HG03521 (cell line): ENCODE results near the gene LRRC23.

ENCODE experiments used
- ATAC-seq: cut with Tn5 transposase; IDR thresholded peaks from one replicate; pipeline ENCODE4 v1.9.1; 2021; ENCODE audit warnings: mild to moderate bottlenecking, moderate library complexity; ENCODE audit not compliant: unreplicated experiment

Gene LRRC23

DNA sequence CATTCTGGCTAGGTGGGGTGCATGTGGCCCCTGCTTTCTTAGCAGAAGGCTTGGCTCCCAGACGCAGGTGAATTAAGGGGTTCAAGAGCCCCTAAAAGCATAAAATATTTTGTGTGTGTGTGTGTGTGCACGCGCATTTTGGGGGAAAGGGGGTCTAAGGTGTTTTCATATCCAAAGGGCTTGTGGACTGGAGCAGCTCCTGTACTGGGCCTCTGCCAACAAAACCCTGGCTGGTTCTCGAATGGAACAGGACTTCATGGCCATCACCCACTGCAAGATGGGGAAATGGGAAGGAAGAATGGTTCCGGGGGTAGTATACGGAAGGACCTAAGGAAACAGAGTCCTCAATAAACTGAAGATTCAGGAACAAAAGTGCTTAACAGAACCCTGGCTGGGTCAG is 19.2 kb downstream of the LRRC23 start:
- no peak for ATAC-seq

- no peak for ATAC-seq
These were observed 20.6 kb downstream of the LRRC23 start for GRCh38 chr12:6925239-6925539.

GRCh38 chr12:6925540-6926279 is 21.1 kb downstream of the LRRC23 start:
- no peak for ATAC-seq

DNA sequence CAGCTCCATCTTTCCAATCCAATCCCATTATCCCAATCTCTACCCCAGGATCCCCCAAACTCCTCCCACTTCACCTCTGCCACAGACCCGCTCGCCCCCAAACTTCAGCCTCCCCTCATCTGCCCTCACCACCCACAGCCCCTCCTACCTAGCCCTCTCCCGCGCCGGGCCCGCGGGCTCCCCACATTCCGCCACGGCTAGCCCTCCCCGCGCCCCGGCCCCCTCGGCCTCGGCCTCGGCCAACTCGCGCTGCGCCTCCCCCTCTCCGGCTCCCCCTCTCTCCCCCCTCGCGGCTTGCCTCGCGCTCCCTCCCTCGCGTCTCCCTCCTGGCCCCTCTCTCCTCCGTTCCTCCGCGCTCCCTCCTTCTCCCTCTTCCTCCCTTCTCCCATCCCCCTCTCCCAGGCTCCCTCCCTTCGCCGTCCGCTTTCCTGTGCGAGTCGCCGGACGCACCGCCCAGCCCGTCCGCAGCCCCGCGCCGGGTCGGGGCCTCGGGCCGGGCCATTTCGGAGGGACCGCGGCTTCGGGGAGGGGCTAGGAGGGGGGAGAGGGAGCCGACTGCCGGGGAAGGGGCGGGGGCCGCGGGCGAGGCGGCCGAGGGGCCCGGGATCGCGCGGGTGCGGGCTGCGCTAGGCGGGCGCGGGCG is 22.9 kb downstream of the LRRC23 start, which contains the start of gene ATN1:
Gene ATN1 (plus strand): TSS at position 581 of the 643 bp plus-strand sequence. CDS start 6,043 bp downstream, outside the sequence.
- no peak for ATAC-seq

- no peak for ATAC-seq
These were observed 23.5 kb downstream of the LRRC23 start for GRCh38 chr12:6928022-6928702.

DNA sequence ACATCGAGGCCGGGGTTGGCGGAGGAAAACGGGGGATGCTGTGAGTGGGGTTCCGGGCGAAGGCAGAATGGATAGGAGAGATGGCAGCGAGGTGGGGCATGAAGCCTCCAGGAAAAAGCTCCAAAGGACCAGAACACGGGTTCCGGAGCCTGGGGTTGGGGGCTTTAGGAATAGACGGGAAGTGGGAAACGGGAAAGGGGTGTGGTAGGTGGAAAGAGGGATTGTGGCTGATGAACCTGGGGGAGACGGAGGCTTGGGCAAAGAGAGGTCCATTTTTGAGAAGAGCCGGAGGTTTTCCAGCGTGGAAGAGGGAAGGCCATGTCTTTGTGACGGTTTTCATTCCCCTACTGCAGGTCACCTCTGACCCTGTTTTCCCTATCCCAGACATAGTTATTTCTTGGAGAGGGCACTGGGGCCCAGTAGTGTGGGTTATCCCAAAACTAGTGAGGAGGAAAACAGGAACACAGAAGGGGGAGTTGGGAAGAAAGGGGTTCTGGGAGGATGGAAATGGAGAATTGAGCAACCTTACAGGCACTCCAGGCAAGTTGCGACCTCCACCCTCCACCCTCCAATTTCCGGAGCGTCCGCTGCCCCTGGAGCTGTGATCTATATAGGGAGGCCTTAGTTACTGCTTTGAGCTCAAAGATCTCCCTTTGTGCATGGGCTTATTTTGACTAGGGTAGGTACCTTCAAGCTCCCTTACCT is 24.2 kb downstream of the LRRC23 start:
- ATAC-seq = no peak

DNA sequence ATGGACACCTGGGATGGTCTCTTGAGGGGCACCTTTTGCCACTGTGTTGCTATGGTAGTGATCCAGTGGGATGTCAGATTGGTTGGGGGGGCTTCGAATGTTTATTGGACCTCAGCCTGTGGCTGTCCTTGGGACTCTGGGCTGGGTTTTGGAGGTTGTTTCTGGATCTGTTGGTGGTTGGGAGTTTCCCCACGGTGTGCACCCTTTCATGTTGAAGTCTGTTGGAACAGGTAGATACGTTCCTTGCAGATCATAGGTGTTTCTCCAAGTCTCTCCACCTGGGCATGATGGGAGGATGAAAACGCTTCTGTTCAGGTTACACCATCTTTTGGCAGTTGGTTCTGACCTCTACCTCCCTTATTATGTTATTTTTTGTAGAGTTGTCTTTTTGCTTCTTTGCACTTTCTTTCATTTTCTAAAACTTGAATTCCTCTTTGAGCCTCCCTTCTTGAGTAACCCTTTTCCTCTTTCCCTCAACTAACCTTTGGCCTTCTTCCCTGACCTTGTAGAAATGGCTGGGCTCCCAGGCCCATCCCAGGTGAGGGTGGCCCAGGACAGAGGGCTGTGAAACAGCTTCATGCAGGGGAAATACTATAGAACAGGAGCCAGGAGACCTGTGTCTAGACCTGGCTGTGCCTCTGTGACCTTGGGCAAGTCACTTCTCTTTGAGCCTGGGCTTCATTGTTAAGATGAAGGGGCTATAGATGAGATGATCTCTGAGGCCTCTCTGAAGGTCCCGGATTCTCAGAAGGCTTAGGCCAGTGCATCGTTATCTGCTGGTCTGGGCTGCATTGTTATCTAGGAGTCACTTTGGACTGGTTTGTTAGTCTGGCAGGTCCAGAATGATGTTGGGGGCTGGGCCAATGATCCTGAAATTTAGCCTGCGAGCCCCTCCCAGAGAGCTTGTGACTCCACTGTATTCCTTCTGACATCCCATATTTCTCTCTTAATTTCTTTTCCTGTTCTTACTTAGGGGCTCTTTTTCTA is 25.1 kb downstream of the LRRC23 start:
- no peak for ATAC-seq

- no peak for ATAC-seq
These were observed 28.1 kb downstream of the LRRC23 start for GRCh38 chr12:6932766-6933165.

DNA sequence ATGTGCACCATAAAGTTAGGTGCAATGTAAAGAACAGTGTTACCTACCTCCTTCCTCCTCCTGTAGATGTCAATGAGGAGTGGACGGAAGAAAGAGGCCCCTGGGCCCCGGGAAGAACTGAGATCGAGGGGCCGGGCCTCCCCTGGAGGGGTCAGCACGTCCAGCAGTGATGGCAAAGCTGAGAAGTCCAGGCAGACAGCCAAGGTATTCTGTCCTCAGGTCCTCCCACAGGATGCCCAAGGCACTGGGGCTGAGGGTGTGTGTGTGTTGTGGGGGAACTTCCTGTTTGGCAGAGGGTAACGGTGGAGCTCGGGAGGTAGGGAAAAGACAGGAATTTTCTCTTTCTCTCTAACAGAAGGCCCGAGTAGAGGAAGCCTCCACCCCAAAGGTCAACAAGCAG is 29.5 kb downstream of the LRRC23 start:
- no peak for ATAC-seq

DNA sequence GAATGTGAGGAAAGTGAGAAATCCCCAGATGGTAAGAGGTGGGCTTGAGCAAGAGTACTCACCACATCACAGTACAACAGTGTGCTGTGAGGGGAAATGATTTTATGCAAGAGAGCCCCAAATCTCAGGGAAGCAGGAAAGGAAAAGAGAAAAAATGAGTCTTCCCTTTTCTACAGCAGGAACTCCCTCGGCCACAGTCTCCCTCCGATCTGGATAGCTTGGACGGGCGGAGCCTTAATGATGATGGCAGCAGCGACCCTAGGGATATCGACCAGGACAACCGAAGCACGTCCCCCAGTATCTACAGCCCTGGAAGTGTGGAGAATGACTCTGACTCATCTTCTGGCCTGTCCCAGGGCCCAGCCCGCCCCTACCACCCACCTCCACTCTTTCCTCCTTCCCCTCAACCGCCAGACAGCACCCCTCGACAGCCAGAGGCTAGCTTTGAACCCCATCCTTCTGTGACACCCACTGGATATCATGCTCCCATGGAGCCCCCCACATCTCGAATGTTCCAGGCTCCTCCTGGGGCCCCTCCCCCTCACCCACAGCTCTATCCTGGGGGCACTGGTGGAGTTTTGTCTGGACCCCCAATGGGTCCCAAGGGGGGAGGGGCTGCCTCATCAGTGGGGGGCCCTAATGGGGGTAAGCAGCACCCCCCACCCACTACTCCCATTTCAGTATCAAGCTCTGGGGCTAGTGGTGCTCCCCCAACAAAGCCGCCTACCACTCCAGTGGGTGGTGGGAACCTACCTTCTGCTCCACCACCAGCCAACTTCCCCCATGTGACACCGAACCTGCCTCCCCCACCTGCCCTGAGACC is 31.0 kb downstream of the LRRC23 start:
- no peak for ATAC-seq

GRCh38 chr12:6936194-6936635 is 31.6 kb downstream of the LRRC23 start:
- ATAC-seq = no peak

GRCh38 chr12:6936636-6937480 is 32.2 kb downstream of the LRRC23 start:
- ATAC-seq = peak; percentile 5

- peak; percentile 91 for ATAC-seq
These were observed 33.1 kb downstream of the LRRC23 start for GRCh38 chr12:6937481-6938352.

GRCh38 chr12:6938353-6939190 is 34.0 kb downstream of the LRRC23 start:
- ATAC-seq = no peak

GRCh38 chr12:6939191-6939540 is 34.5 kb downstream of the LRRC23 start:
- no peak for ATAC-seq

DNA sequence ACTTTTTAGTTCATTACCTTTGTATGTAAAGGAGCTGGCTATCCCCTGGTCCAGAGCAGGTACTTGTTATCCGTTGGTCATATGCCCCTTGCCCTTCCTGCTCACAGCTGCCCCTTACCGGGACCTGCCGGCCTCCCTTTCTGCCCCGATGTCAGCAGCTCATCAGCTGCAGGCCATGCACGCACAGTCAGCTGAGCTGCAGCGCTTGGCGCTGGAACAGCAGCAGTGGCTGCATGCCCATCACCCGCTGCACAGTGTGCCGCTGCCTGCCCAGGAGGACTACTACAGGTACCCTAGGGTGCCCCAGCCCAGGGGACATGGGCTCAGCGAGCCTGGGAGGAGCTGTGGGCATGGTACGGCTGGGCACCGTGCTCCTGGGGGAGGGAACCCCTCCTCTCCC is 36.6 kb downstream of the LRRC23 start:
- no peak for ATAC-seq

- no peak for ATAC-seq
These were observed 37.2 kb downstream of the LRRC23 start for GRCh38 chr12:6941782-6942181.
